Kidney epithelial cell (primary cell): ENCODE measurements around the gene SAFB. TPM values are rescaled to one million over a fixed set of nuclear protein-coding genes. Genes with fewer than 3 reads are reported as not detected.

ENCODE experiments used
- DNase-seq: peaks from one replicate; pipeline ENCODE4 v3.0.0-alpha.2; 2010; ENCODE audit warnings: low read depth
- H3K27me3 ChIP-seq: 2 replicates; pipeline ENCODE4 v1.6.0; 2011; ENCODE audit warnings: low read length; ENCODE audit not compliant: control insufficient read depth, insufficient read depth
- H3K36me3 ChIP-seq: 2 replicates; pipeline ENCODE4 v1.5.1; 2011; ENCODE audit warnings: low read length; ENCODE audit not compliant: control insufficient read depth, insufficient read depth
- H3K4me3 ChIP-seq: 2 replicates; pipeline ENCODE4 v1.5.1; 2011; ENCODE audit warnings: low read depth, mild to moderate bottlenecking, control low read depth, low read length
- CTCF ChIP-seq: IDR thresholded peaks from 2 replicates; pipeline ENCODE4 v1.5.1; 2011; ENCODE audit warnings: mild to moderate bottlenecking, moderate library complexity, low read length, control low read depth, inconsistent platforms; ENCODE audit not compliant: insufficient read depth, poor library complexity, severe bottlenecking
- total RNA-seq: library from RNA; depleted of rRNA; stranded (reverse); fragments of >200 nt; gene quantifications from 2 replicates; pipeline ENCODE4 v1.2.3, GENCODE V29; 2015

Gene SAFB
- total RNA-seq, 1 donor from 2014 or later, result 45.7 TPM

- Histone ChIP-seq H3K4me3 (no peak overlapping the region), H3K36me3 (peaks cover 2% of the 10 kb centered on the region), H3K27me3 (no peaks in the 10 kb centered on the region)
- TF ChIP-seq CTCF, result no peak
- no peak for DNase-seq
Measured at GRCh38 chr19:5609881-5610448, 12.9 kb upstream of the SAFB start.

- no peak for DNase-seq
- H3K36me3 ChIP-seq, result peaks cover 2% of the 10 kb centered on the region
- TF ChIP-seq CTCF, result no peak
- no peak overlapping the region for H3K4me3 ChIP-seq
- H3K27me3 ChIP-seq, result no peaks in the 10 kb centered on the region
Measured at GRCh38 chr19:5612891-5613865, 9.7 kb upstream of the SAFB start.

- peaks cover 2% of the 10 kb centered on the region for H3K36me3 ChIP-seq
- no peaks in the 10 kb centered on the region for H3K27me3 ChIP-seq
- no peak for DNase-seq
- H3K4me3 ChIP-seq, result no peak overlapping the region
- TF ChIP-seq CTCF, result no peak
Measured at GRCh38 chr19:5615756-5616327, 7.0 kb upstream of the SAFB start.

GRCh38 chr19:5617080-5617479 lies 5.8 kb upstream of the SAFB start:
- Histone ChIP-seq H3K4me3 (no peak overlapping the region), H3K27me3 (no peaks in the 10 kb centered on the region), H3K36me3 (peaks cover 2% of the 10 kb centered on the region)
- DNase-seq, result no peak
- TF ChIP-seq CTCF, result no peak

- Histone ChIP-seq H3K36me3 (peaks cover 2% of the 10 kb centered on the region), H3K4me3 (no peak overlapping the region), H3K27me3 (no peaks in the 10 kb centered on the region)
- no peak for DNase-seq
- no peak for TF ChIP-seq CTCF
Measured at GRCh38 chr19:5618591-5618990, 4.3 kb upstream of the SAFB start.
